Ishikawa (cell line): ENCODE data around the gene LYPD3.

Experiments used
- CEBPB ChIP-seq: IDR thresholded peaks from 2 replicates; pipeline ENCODE4 v1.6.1; 2012
- CREB1 ChIP-seq: IDR thresholded peaks from 2 replicates; pipeline ENCODE4 v1.6.1; 2012; ENCODE audit warnings: low read depth
- EGR1 ChIP-seq: IDR thresholded peaks from 2 replicates; pipeline ENCODE4 v1.6.1; 2012
- FOXM1 ChIP-seq: IDR thresholded peaks from 2 replicates; pipeline ENCODE4 v1.6.1; 2012; ENCODE audit warnings: low read depth, borderline replicate concordance
- RAD21 ChIP-seq: IDR thresholded peaks from 2 replicates; pipeline ENCODE4 v1.6.1; 2012; ENCODE audit warnings: low read depth
- TAF1 ChIP-seq: IDR thresholded peaks from 2 replicates; pipeline ENCODE4 v1.6.1; 2012; ENCODE audit warnings: low read depth, mild to moderate bottlenecking
- TEAD4 ChIP-seq: IDR thresholded peaks from 2 replicates; pipeline ENCODE4 v1.6.1; 2012
- YY1 ChIP-seq: IDR thresholded peaks from 2 replicates; pipeline ENCODE4 v1.6.1; 2012; ENCODE audit warnings: low read depth
- ZBTB7A ChIP-seq: IDR thresholded peaks from 2 replicates; pipeline ENCODE4 v1.6.1; 2012; ENCODE audit warnings: low read depth
- TF ChIP-seq, protein P1 (sequence below): IDR thresholded peaks from 2 replicates; pipeline ENCODE4 v1.6.1; 2012; ENCODE audit warnings: low read depth, mild to moderate bottlenecking

DNA sequence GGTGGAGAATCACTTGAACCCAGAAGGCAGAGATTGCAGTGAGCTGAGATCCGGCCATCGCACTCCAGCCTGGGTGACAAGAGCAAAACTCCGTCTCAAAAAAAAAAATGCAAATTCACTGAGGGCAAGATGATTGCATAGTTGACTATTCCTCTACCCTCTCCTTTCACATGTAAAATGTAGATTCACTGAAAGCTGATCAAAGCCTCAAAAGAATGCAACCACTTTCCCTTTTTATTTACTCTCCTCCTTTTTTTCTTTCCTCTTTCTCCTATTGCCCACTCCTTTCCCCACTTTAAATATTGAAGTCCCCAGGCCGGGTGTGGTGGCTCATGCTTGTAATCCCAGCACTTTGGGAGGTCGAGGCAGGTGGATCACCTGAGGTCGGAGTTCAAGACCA lies 44.5 kb downstream of the LYPD3 start:
- TF ChIP-seq TAF1: no peak
- no peak for TF ChIP-seq FOXM1
- no peak for TF ChIP-seq RAD21
- no peak for TF ChIP-seq YY1
- no peak for TF ChIP-seq EGR1
- TF ChIP-seq TEAD4: no peak
- TF ChIP-seq CREB1: no peak
- TF ChIP-seq, protein P1, sequence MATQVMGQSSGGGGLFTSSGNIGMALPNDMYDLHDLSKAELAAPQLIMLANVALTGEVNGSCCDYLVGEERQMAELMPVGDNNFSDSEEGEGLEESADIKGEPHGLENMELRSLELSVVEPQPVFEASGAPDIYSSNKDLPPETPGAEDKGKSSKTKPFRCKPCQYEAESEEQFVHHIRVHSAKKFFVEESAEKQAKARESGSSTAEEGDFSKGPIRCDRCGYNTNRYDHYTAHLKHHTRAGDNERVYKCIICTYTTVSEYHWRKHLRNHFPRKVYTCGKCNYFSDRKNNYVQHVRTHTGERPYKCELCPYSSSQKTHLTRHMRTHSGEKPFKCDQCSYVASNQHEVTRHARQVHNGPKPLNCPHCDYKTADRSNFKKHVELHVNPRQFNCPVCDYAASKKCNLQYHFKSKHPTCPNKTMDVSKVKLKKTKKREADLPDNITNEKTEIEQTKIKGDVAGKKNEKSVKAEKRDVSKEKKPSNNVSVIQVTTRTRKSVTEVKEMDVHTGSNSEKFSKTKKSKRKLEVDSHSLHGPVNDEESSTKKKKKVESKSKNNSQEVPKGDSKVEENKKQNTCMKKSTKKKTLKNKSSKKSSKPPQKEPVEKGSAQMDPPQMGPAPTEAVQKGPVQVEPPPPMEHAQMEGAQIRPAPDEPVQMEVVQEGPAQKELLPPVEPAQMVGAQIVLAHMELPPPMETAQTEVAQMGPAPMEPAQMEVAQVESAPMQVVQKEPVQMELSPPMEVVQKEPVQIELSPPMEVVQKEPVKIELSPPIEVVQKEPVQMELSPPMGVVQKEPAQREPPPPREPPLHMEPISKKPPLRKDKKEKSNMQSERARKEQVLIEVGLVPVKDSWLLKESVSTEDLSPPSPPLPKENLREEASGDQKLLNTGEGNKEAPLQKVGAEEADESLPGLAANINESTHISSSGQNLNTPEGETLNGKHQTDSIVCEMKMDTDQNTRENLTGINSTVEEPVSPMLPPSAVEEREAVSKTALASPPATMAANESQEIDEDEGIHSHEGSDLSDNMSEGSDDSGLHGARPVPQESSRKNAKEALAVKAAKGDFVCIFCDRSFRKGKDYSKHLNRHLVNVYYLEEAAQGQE: no peak
- TF ChIP-seq ZBTB7A: no peak
- no peak for TF ChIP-seq CEBPB
